ENCODE data around the gene ZDHHC11B.
"Not testable (repeated sequence)": the region's sequence is repeated elsewhere in the genome, so short reads cannot be mapped to it uniquely, and the experiment has no call there.

Gene ZDHHC11B

GRCh38 chr5:815449-815848 is 30.9 kb upstream of the ZDHHC11B start:
- H3K9me2 ChIP-seq (replicated peaks; ENCODE audit: low read depth, low read length), result no peaks in the 10 kb centered on the region
- H3K4me2 ChIP-seq (ENCODE audit: low read depth, low read length, poor library complexity, severe bottlenecking), result no peak overlapping the region
- H3K4me3 ChIP-seq (ENCODE audit: low read length, poor library complexity, severe bottlenecking), result no peak overlapping the region
- H3F3A ChIP-seq (ENCODE audit: low read depth), result no peaks in the 10 kb centered on the region
- H4K20me1 ChIP-seq (ENCODE audit: insufficient read depth, low read length, poor library complexity, severe bottlenecking), result no peaks in the 10 kb centered on the region
- TF ChIP-seq CTCF (conservative IDR thresholded peaks at IDR 0.05; ENCODE audit: low read length), result no peak
- no peak for TF ChIP-seq EZH2phosphoT487 (IDR thresholded peaks at IDR 0.05; ENCODE audit: borderline replicate concordance)
- H3K4me1 ChIP-seq (ENCODE audit: insufficient read depth, low read length, poor library complexity, severe bottlenecking), result no peaks in the 10 kb centered on the region
- no peak overlapping the region for H3K9ac ChIP-seq (ENCODE audit: low read depth, low read length, poor library complexity, severe bottlenecking)
- no peaks in the 10 kb centered on the region for H3K79me2 ChIP-seq (ENCODE audit: insufficient read depth, low read length)
- no peak overlapping the region for H2AFZ ChIP-seq (ENCODE audit: low read length)
- no peaks in the 10 kb centered on the region for H3K9me3 ChIP-seq (ENCODE audit: insufficient read depth, low read depth, low read length)
- no peaks in the 10 kb centered on the region for H3K27me3 ChIP-seq (ENCODE audit: insufficient read depth, low read length, poor library complexity, severe bottlenecking)
- H3K36me3 ChIP-seq (ENCODE audit: insufficient read depth, low read length), result no peaks in the 10 kb centered on the region

GRCh38 chr5:813575-813974 is 29.0 kb upstream of the ZDHHC11B start:
- H3F3A ChIP-seq (ENCODE audit: low read depth); H3K79me2 ChIP-seq (ENCODE audit: insufficient read depth, low read length); H2AFZ ChIP-seq (ENCODE audit: low read length); H3K4me1 ChIP-seq (ENCODE audit: insufficient read depth, low read length, poor library complexity, severe bottlenecking); H3K27me3 ChIP-seq (ENCODE audit: insufficient read depth, low read length, poor library complexity, severe bottlenecking); H3K9me3 ChIP-seq (ENCODE audit: insufficient read depth, low read depth, low read length); H3K9me2 ChIP-seq (replicated peaks; ENCODE audit: low read depth, low read length); H3K4me2 ChIP-seq (ENCODE audit: low read depth, low read length, poor library complexity, severe bottlenecking); H3K36me3 ChIP-seq (ENCODE audit: insufficient read depth, low read length); H3K9ac ChIP-seq (ENCODE audit: low read depth, low read length, poor library complexity, severe bottlenecking); H3K4me3 ChIP-seq (ENCODE audit: low read length, poor library complexity, severe bottlenecking); H4K20me1 ChIP-seq (ENCODE audit: insufficient read depth, low read length, poor library complexity, severe bottlenecking): not testable (repeated sequence)

- H2AFZ ChIP-seq (ENCODE audit: low read length); H3K79me2 ChIP-seq (ENCODE audit: insufficient read depth, low read length); H3K9me3 ChIP-seq (ENCODE audit: insufficient read depth, low read depth, low read length); H3K27me3 ChIP-seq (ENCODE audit: insufficient read depth, low read length, poor library complexity, severe bottlenecking); H4K20me1 ChIP-seq (ENCODE audit: insufficient read depth, low read length, poor library complexity, severe bottlenecking); H3K9me2 ChIP-seq (replicated peaks; ENCODE audit: low read depth, low read length); H3F3A ChIP-seq (ENCODE audit: low read depth); H3K9ac ChIP-seq (ENCODE audit: low read depth, low read length, poor library complexity, severe bottlenecking); H3K4me1 ChIP-seq (ENCODE audit: insufficient read depth, low read length, poor library complexity, severe bottlenecking); H3K4me3 ChIP-seq (ENCODE audit: low read length, poor library complexity, severe bottlenecking); H3K4me2 ChIP-seq (ENCODE audit: low read depth, low read length, poor library complexity, severe bottlenecking); H3K36me3 ChIP-seq (ENCODE audit: insufficient read depth, low read length): not testable (repeated sequence)
These were observed 26.9 kb upstream of the ZDHHC11B start for GRCh38 chr5:811384-811783.

GRCh38 chr5:807719-808514 is 23.4 kb upstream of the ZDHHC11B start:
- H3K79me2 ChIP-seq (ENCODE audit: insufficient read depth, low read length); H3K9ac ChIP-seq (ENCODE audit: low read depth, low read length, poor library complexity, severe bottlenecking); H3K4me1 ChIP-seq (ENCODE audit: insufficient read depth, low read length, poor library complexity, severe bottlenecking); H2AFZ ChIP-seq (ENCODE audit: low read length); H3K36me3 ChIP-seq (ENCODE audit: insufficient read depth, low read length); H3K27me3 ChIP-seq (ENCODE audit: insufficient read depth, low read length, poor library complexity, severe bottlenecking); H3K9me2 ChIP-seq (replicated peaks; ENCODE audit: low read depth, low read length); H3K9me3 ChIP-seq (ENCODE audit: insufficient read depth, low read depth, low read length); H3K4me2 ChIP-seq (ENCODE audit: low read depth, low read length, poor library complexity, severe bottlenecking); H3F3A ChIP-seq (ENCODE audit: low read depth); H3K4me3 ChIP-seq (ENCODE audit: low read length, poor library complexity, severe bottlenecking); H4K20me1 ChIP-seq (ENCODE audit: insufficient read depth, low read length, poor library complexity, severe bottlenecking): not testable (repeated sequence)

All from Loucy (cell line).